Measurements from ENCODE around the gene MPHOSPH8. TPM values are rescaled to one million over a fixed set of nuclear protein-coding genes. Genes with fewer than 3 reads are reported as not detected.

Gene MPHOSPH8
- total RNA-seq, 2 donors from 2014 or later, result 58.3 to 59.3 TPM

GRCh38 chr13:19713186-19713965 lies 79.9 kb downstream of the MPHOSPH8 start:
- H3K4me3 Mint-ChIP-seq, result peak overlapping the region in 1 of 2 donors; percentile 60
- peak overlapping the region; percentile 87 for H3K27ac Mint-ChIP-seq
- H3K4me1 Mint-ChIP-seq (ENCODE audit: low read depth), result peaks cover 23% of the 10 kb centered on the region
- H3K27me3 Mint-ChIP-seq (ENCODE audit: low read depth), result no peaks in the 10 kb centered on the region
- peak; percentile 88 to 99 for ATAC-seq (replicated peaks in 1 of 2)
- peak in 1 of 2 donors; percentile 25 for DNase-seq
- no peaks in the 10 kb centered on the region for H3K9me3 Mint-ChIP-seq
- H3K36me3 Mint-ChIP-seq (ENCODE audit: insufficient read depth in 2 of 2), result peaks cover 0 to 10% of the 10 kb centered on the region in 2 donors

- ATAC-seq (replicated peaks in 1 of 2) (no peak), DNase-seq (no peak)
- no peaks in the 10 kb centered on the region for H3K4me1 Mint-ChIP-seq (ENCODE audit: low read depth)
- H3K27ac Mint-ChIP-seq, result no peak overlapping the region
- no peaks in the 10 kb centered on the region for H3K9me3 Mint-ChIP-seq
- H3K4me3 Mint-ChIP-seq, result no peak overlapping the region
- peaks cover 0 to 12% of the 10 kb centered on the region in 2 donors for H3K36me3 Mint-ChIP-seq (ENCODE audit: insufficient read depth in 2 of 2)
- H3K27me3 Mint-ChIP-seq (ENCODE audit: low read depth), result no peaks in the 10 kb centered on the region
Measured at GRCh38 chr13:19720039-19720438, 86.6 kb downstream of the MPHOSPH8 start.

Other genes starting within 250 kb of the MPHOSPH8 start
- gene TPTE2, start 72.1 kb upstream of the MPHOSPH8 start, total RNA-seq, result under 1 TPM; 0.22 to 0.30 TPM
- 10 to 100 TPM; 51.0 to 52.7 TPM for gene PSPC1, start 149.3 kb downstream of the MPHOSPH8 start, total RNA-seq
- 10 to 100 TPM; 23.6 to 29.0 TPM for gene ZMYM5, start 230.0 kb downstream of the MPHOSPH8 start, total RNA-seq

Measured in activated T-cell treated with anti-CD3 and anti-CD28 coated beads, Interleukin-2, amount 50 U/mL, for 72 hours (primary cell).